ENCODE results near the gene UBE2U.

The UBE2U gene

DNA sequence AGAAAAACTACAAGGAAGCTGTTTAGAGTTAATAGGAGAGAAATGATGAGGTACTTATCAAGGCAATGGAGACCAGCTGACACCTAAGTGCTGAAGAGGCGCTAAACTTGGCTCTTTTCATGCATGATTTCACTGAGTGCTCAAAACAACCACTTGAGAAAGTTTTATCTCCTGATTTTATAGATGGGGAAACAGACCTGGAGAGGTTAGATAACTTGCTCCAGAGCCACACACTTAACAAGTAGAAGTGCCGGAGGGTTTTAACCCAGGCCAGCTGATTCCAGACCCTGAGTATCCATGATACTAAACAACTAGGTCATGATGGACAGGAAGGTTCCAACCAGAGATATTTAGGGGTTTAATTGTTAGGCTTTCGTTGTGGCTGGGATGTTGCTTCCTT is 25.9 kb downstream of the UBE2U start:
- CTCF ChIA-PET = interaction anchor here (1.3 to 1.8 kb wide), 4 partner anchors 13 to 538 kb away, joined by 3 to 7 read pairs (median 4); no protein-coding TSS in a partner anchor
- POLR2A ChIA-PET = no interaction called here
- no peak overlapping the region for H3K4me3 ChIP-seq (ENCODE audit: low read depth, low read length)
- TF ChIP-seq, protein P1, sequence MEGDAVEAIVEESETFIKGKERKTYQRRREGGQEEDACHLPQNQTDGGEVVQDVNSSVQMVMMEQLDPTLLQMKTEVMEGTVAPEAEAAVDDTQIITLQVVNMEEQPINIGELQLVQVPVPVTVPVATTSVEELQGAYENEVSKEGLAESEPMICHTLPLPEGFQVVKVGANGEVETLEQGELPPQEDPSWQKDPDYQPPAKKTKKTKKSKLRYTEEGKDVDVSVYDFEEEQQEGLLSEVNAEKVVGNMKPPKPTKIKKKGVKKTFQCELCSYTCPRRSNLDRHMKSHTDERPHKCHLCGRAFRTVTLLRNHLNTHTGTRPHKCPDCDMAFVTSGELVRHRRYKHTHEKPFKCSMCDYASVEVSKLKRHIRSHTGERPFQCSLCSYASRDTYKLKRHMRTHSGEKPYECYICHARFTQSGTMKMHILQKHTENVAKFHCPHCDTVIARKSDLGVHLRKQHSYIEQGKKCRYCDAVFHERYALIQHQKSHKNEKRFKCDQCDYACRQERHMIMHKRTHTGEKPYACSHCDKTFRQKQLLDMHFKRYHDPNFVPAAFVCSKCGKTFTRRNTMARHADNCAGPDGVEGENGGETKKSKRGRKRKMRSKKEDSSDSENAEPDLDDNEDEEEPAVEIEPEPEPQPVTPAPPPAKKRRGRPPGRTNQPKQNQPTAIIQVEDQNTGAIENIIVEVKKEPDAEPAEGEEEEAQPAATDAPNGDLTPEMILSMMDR (IDR thresholded peaks at IDR 0.05; ENCODE audit: insufficient read depth, low read length, missing control alignments) = no peak
- DNase-seq (ENCODE audit: low read depth, low spot score) = no peak

DNA sequence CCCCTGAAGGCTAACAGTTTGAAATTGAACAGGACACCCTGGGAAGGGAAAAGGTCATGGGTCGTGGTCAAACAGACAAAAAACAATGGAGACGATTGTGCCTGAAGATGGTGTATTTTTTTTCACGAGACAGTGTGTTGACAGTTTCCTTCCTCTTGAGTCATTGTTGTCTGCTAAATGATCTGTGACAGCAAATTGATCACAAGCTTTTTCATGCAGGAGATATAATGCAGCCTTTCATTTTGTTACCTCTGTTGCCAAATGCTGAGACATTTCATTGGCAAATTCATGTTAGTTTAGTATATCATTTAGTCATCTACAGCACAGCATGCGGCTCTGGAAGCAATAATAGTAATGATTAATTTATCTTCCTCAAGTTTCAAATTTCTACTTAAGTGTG is 27.7 kb downstream of the UBE2U start:
- no peak for DNase-seq (ENCODE audit: low read depth, low spot score)
- CTCF ChIA-PET = interaction anchor here (0.6 to 1.0 kb wide), 2 partner anchors 58 to 414 kb away, joined by 3 read pairs; no protein-coding TSS in a partner anchor

DNA sequence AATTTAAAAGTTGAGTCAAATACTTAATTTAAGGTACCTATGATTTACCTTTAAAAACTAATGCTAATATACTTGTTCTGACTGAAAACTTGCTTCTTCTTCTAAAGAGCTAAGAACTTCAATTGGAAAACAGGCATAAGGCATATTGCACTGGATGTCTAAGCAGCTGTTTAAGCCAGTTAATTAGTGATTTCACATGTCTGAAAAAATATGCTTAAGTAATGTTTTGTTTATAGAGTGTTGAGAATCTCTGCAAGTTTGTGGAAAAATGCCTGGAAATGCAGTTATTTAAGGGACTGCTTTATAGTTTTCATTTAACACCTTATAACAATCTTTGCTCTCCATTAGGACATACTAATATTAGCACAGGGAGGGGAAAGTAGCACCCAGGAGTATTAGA is 28.2 kb downstream of the UBE2U start:
- CTCF ChIA-PET = interaction anchor here (0.6 to 3.2 kb wide), 4 partner anchors 11 to 556 kb away, joined by 3 to 11 read pairs (median 6); no protein-coding TSS in a partner anchor
- no peak for DNase-seq (ENCODE audit: low read depth, low spot score)
- POLR2A ChIA-PET = no interaction called here
- no peak overlapping the region for H3K4me3 ChIP-seq (ENCODE audit: low read depth, low read length)
- TF ChIP-seq, protein P1 (IDR thresholded peaks at IDR 0.05; ENCODE audit: insufficient read depth, low read length, missing control alignments) = no peak

More for the DNA sequence above, 27.7 kb downstream of the UBE2U start:
- POLR2A ChIA-PET = no interaction called here
- TF ChIP-seq, protein P1 (IDR thresholded peaks at IDR 0.05; ENCODE audit: insufficient read depth, low read length, missing control alignments) = no peak
- H3K4me3 ChIP-seq (ENCODE audit: low read depth, low read length) = no peak overlapping the region

DNA sequence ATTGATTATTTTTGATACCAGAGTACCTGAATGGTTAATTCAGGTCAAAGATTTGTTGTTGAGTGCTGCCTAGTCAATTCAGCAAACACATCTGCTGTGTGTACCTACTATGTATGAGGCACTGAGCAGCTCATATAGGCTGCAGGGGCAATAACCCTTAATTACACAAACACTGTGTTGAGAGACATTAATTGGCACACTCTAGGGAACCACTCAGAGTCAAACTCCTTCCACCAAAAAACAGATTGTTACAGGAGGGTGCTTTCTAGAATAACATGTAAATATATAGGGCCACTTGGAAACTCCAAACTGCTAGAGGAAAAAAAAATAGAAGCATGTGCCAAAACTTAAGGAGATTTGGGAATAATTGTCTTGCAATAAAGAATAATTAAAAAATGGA is 31.3 kb downstream of the UBE2U start:
- no peak for DNase-seq (ENCODE audit: low read depth, low spot score)
- TF ChIP-seq, protein P1 (IDR thresholded peaks at IDR 0.05; ENCODE audit: insufficient read depth, low read length, missing control alignments) = no peak
- CTCF ChIA-PET = interaction anchor here (1.3 to 3.2 kb wide), 3 partner anchors 12 to 559 kb away, joined by 4 to 11 read pairs (median 7); no protein-coding TSS in a partner anchor
- no peak overlapping the region for H3K4me3 ChIP-seq (ENCODE audit: low read depth, low read length)
- POLR2A ChIA-PET = no interaction called here

DNA sequence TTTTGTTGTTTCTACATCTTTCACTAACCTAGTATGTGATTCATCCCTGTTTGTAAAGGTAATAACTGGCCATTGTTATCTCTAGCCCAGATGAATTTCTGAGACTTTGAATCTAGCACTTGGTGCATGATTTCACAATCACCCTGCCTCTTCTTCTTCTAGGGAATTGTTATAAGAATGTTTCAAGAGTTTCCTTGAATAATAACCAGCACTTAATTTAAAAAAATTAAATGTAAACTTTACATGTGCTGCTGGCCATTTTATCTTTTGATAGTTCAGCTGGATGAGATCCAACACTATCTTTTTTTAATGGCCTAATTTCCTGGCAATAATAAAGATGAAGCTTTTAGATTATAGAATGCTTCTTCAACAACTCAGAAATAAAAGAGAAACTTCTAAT is 31.8 kb downstream of the UBE2U start:
- TF ChIP-seq, protein P1 (IDR thresholded peaks at IDR 0.05; ENCODE audit: insufficient read depth, low read length, missing control alignments) = no peak
- no peak for DNase-seq (ENCODE audit: low read depth, low spot score)
- ChIA-PET CTCF (interaction anchor here (0.9 to 3.2 kb wide), 5 partner anchors 11 to 677 kb away, joined by 3 to 11 read pairs (median 4); no protein-coding TSS in a partner anchor), POLR2A (no interaction called here)
- no peak overlapping the region for H3K4me3 ChIP-seq (ENCODE audit: low read depth, low read length)

DNA sequence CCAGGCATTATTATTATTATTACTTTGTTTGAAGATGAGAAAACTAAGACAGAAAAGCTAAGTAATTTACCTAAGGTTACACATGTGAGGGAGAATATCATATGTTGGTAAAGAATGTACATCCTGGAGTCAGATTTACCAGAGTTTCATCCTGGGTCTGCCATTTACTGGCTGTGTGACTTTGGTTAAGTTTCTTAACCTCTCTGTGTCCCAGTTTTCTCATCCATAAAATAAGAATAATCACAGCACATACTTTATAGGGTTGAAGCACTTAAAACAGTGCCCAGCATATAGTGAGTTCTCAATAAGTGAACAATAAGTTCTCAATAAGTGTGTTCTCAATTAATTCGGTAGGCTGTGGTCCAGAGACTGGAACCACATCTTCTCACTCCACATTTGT is 32.5 kb downstream of the UBE2U start:
- no peak for DNase-seq (ENCODE audit: low read depth, low spot score)
- TF ChIP-seq, protein P1 (IDR thresholded peaks at IDR 0.05; ENCODE audit: insufficient read depth, low read length, missing control alignments) = no peak
- CTCF ChIA-PET = interaction anchor here (0.9 to 1.5 kb wide), 4 partner anchors 10 to 677 kb away, joined by 3 to 5 read pairs (median 4); no protein-coding TSS in a partner anchor
- no peak overlapping the region for H3K4me3 ChIP-seq (ENCODE audit: low read depth, low read length)
- POLR2A ChIA-PET = no interaction called here
